ENCODE measurements around the gene QRFPR.
"Not testable (repeated sequence)": the region's sequence is repeated elsewhere in the genome, so short reads cannot be mapped to it uniquely, and the experiment has no call there.

QRFPR gene

GRCh38 chr4:121380776-121381462, at the start of gene QRFPR:
Gene QRFPR (minus strand): TSS chr4:121381018. CDS start chr4:121380647, 371 bp downstream.
- peak; percentile 84 for DNase-seq
- in situ Hi-C loops (cut with HindIII; ENCODE audit: low pct_ligation_motif_present, low pct_unique_long_range_greater_than_20kb, low sequenced_read_pairs): no loop called here

GRCh38 chr4:121428721-121429120, 47.9 kb upstream of the QRFPR start:
- in situ Hi-C loops (cut with HindIII; ENCODE audit: low pct_ligation_motif_present, low pct_unique_long_range_greater_than_20kb, low sequenced_read_pairs): no loop called here
- peak; percentile 25 for DNase-seq

- DNase-seq: peak; percentile 24
- in situ Hi-C loops (cut with HindIII; ENCODE audit: low pct_ligation_motif_present, low pct_unique_long_range_greater_than_20kb, low sequenced_read_pairs): no loop called here
Measured at GRCh38 chr4:121421594-121421993, 40.8 kb upstream of the QRFPR start.

- DNase-seq: no peak
- in situ Hi-C loops (cut with HindIII; ENCODE audit: low pct_ligation_motif_present, low pct_unique_long_range_greater_than_20kb, low sequenced_read_pairs): no loop called here
Measured at GRCh38 chr4:121411151-121411744, 30.4 kb upstream of the QRFPR start.

GRCh38 chr4:121408567-121408966, 27.7 kb upstream of the QRFPR start:
- DNase-seq; in situ Hi-C loops (cut with HindIII; ENCODE audit: low pct_ligation_motif_present, low pct_unique_long_range_greater_than_20kb, low sequenced_read_pairs): not testable (repeated sequence)

GRCh38 chr4:121400632-121401031, 19.8 kb upstream of the QRFPR start:
- in situ Hi-C loops (cut with HindIII; ENCODE audit: low pct_ligation_motif_present, low pct_unique_long_range_greater_than_20kb, low sequenced_read_pairs): no loop called here
- no peak for DNase-seq

- in situ Hi-C loops (cut with HindIII; ENCODE audit: low pct_ligation_motif_present, low pct_unique_long_range_greater_than_20kb, low sequenced_read_pairs): no loop called here
- DNase-seq: no peak
Measured at GRCh38 chr4:121397941-121398601, 17.3 kb upstream of the QRFPR start.

GRCh38 chr4:121397434-121397833, 16.6 kb upstream of the QRFPR start:
- in situ Hi-C loops (cut with HindIII; ENCODE audit: low pct_ligation_motif_present, low pct_unique_long_range_greater_than_20kb, low sequenced_read_pairs): no loop called here

GRCh38 chr4:121392426-121393086, 11.7 kb upstream of the QRFPR start:
- DNase-seq: no peak
- in situ Hi-C loops (cut with HindIII; ENCODE audit: low pct_ligation_motif_present, low pct_unique_long_range_greater_than_20kb, low sequenced_read_pairs): no loop called here

More at GRCh38 chr4:121397434-121397833, 16.6 kb upstream of the QRFPR start:
- DNase-seq: no peak

GRCh38 chr4:121390335-121390734, 9.5 kb upstream of the QRFPR start:
- DNase-seq: no peak
- in situ Hi-C loops (cut with HindIII; ENCODE audit: low pct_ligation_motif_present, low pct_unique_long_range_greater_than_20kb, low sequenced_read_pairs): no loop called here

GRCh38 chr4:121379276-121379675, 1.5 kb downstream of the QRFPR start:
- in situ Hi-C loops (cut with HindIII; ENCODE audit: low pct_ligation_motif_present, low pct_unique_long_range_greater_than_20kb, low sequenced_read_pairs): no loop called here
- peak; percentile 23 for DNase-seq

- DNase-seq: no peak
- in situ Hi-C loops (cut with HindIII; ENCODE audit: low pct_ligation_motif_present, low pct_unique_long_range_greater_than_20kb, low sequenced_read_pairs): no loop called here
Measured at GRCh38 chr4:121377076-121377475, 3.7 kb downstream of the QRFPR start.

GRCh38 chr4:121376556-121376955, 4.3 kb downstream of the QRFPR start:
- in situ Hi-C loops (cut with HindIII; ENCODE audit: low pct_ligation_motif_present, low pct_unique_long_range_greater_than_20kb, low sequenced_read_pairs): no loop called here
- DNase-seq: no peak

GRCh38 chr4:121376097-121376496, 4.7 kb downstream of the QRFPR start:
- DNase-seq: no peak

GRCh38 chr4:121375262-121375661, 5.6 kb downstream of the QRFPR start:
- in situ Hi-C loops (cut with HindIII; ENCODE audit: low pct_ligation_motif_present, low pct_unique_long_range_greater_than_20kb, low sequenced_read_pairs): no loop called here

More at GRCh38 chr4:121376097-121376496, 4.7 kb downstream of the QRFPR start:
- in situ Hi-C loops (cut with HindIII; ENCODE audit: low pct_ligation_motif_present, low pct_unique_long_range_greater_than_20kb, low sequenced_read_pairs): no loop called here

GRCh38 chr4:121373841-121374240, 7.0 kb downstream of the QRFPR start:
- in situ Hi-C loops (cut with HindIII; ENCODE audit: low pct_ligation_motif_present, low pct_unique_long_range_greater_than_20kb, low sequenced_read_pairs): no loop called here
- DNase-seq: no peak

More at GRCh38 chr4:121375262-121375661, 5.6 kb downstream of the QRFPR start:
- peak; percentile 63 for DNase-seq

GRCh38 chr4:121370729-121371325, 10.0 kb downstream of the QRFPR start:
- peak; percentile 53 for DNase-seq

GRCh38 chr4:121360495-121360894, 20.3 kb downstream of the QRFPR start:
- peak; percentile 19 for DNase-seq

More at GRCh38 chr4:121370729-121371325, 10.0 kb downstream of the QRFPR start:
- in situ Hi-C loops (cut with HindIII; ENCODE audit: low pct_ligation_motif_present, low pct_unique_long_range_greater_than_20kb, low sequenced_read_pairs): no loop called here

GRCh38 chr4:121358473-121358872, 22.3 kb downstream of the QRFPR start:
- DNase-seq: peak; percentile 36
- in situ Hi-C loops (cut with HindIII; ENCODE audit: low pct_ligation_motif_present, low pct_unique_long_range_greater_than_20kb, low sequenced_read_pairs): no loop called here

More at GRCh38 chr4:121360495-121360894, 20.3 kb downstream of the QRFPR start:
- in situ Hi-C loops (cut with HindIII; ENCODE audit: low pct_ligation_motif_present, low pct_unique_long_range_greater_than_20kb, low sequenced_read_pairs): no loop called here
